ENCODE measurements around the gene MED12L.

The MED12L gene

GRCh38 chr3:151142929-151143328 lies 57.5 kb downstream of the MED12L start:
- no peaks in the 10 kb centered on the region for H3K36me3 ChIP-seq (ENCODE audit: control insufficient read depth in 2 of 2, insufficient read depth in 1 of 2, low read length in 2 of 2)
- TF ChIP-seq ZNF416 (tag by site-specific recombination; IDR thresholded peaks at IDR 0.05) (no peak), EGR2 (tag by site-specific recombination; IDR thresholded peaks at IDR 0.05; ENCODE audit: low read depth) (no peak), ZNF114 (tag by site-specific recombination; IDR thresholded peaks at IDR 0.05) (no peak), ZBTB20 (tag by site-specific recombination; IDR thresholded peaks at IDR 0.05) (no peak), BCL6B (tag by site-specific recombination; IDR thresholded peaks at IDR 0.05) (no peak), ZNF24 (tag by site-specific recombination; IDR thresholded peaks at IDR 0.05) (no peak), YY1 (tag by site-specific recombination; IDR thresholded peaks at IDR 0.05) (no peak), TSHZ1 (tag by site-specific recombination; IDR thresholded peaks at IDR 0.05; ENCODE audit: borderline replicate concordance) (no peak), ZNF561 (tag by site-specific recombination; IDR thresholded peaks at IDR 0.05; ENCODE audit: borderline replicate concordance) (no peak), GFI1B (tag by site-specific recombination; IDR thresholded peaks at IDR 0.05) (no peak), ZBTB6 (tag by site-specific recombination; IDR thresholded peaks at IDR 0.05) (no peak), ZNF155 (tag by site-specific recombination; IDR thresholded peaks at IDR 0.05) (no peak)
- H3K27ac ChIP-seq (ENCODE audit: extremely low read depth, low read depth, low read length), result no peak overlapping the region
- peaks cover 8% of the 10 kb centered on the region for H3K4me1 ChIP-seq (ENCODE audit: control insufficient read depth, insufficient read depth, low read length)
- H3K4me3 ChIP-seq (ENCODE audit: low read depth, low read length), result no peak overlapping the region
- POLR2A ChIA-PET, result no interaction called here
- CTCF ChIA-PET, result interaction anchor here (0.5 to 2.6 kb wide), 10 partner anchors 8 to 1378 kb away, joined by 3 to 10 read pairs (median 4); no protein-coding TSS in a partner anchor
- H3K9me3 ChIP-seq (ENCODE audit: control insufficient read depth, insufficient read depth, low read depth, low read length), result no peaks in the 10 kb centered on the region

GRCh38 chr3:151144016-151144415 lies 58.6 kb downstream of the MED12L start:
- no peak overlapping the region for H3K27ac ChIP-seq (ENCODE audit: extremely low read depth, low read depth, low read length)
- ChIA-PET POLR2A (no interaction called here), CTCF (interaction anchor here (0.7 to 2.6 kb wide), 7 partner anchors 21 to 422 kb away, joined by 3 to 10 read pairs (median 3); no protein-coding TSS in a partner anchor)
- no peaks in the 10 kb centered on the region for H3K9me3 ChIP-seq (ENCODE audit: control insufficient read depth, insufficient read depth, low read depth, low read length)
- TF ChIP-seq ZBTB6 (tag by site-specific recombination; IDR thresholded peaks at IDR 0.05), result no peak
- TF ChIP-seq ZNF580 (tag by site-specific recombination; IDR thresholded peaks at IDR 0.05), result no peak
- no peak for TF ChIP-seq ZNF202 (tag by site-specific recombination; IDR thresholded peaks at IDR 0.05; ENCODE audit: borderline replicate concordance)
- no peak for TF ChIP-seq ZNF626 (tag by site-specific recombination; IDR thresholded peaks at IDR 0.05)
- no peak for TF ChIP-seq SETDB1 (IDR thresholded peaks at IDR 0.05; ENCODE audit: insufficient read length, low read length)
- TF ChIP-seq HOXD13 (CRISPR knock-in tag; IDR thresholded peaks at IDR 0.05; ENCODE audit: borderline replicate concordance), result no peak
- TF ChIP-seq GLIS2 (tag by site-specific recombination; IDR thresholded peaks at IDR 0.05), result no peak
- TF ChIP-seq ZNF416 (tag by site-specific recombination; IDR thresholded peaks at IDR 0.05), result no peak
- TF ChIP-seq ZNF341 (tag by site-specific recombination; IDR thresholded peaks at IDR 0.05; ENCODE audit: low read depth), result no peak
- no peaks in the 10 kb centered on the region for H3K36me3 ChIP-seq (ENCODE audit: control insufficient read depth in 2 of 2, insufficient read depth in 1 of 2, low read length in 2 of 2)
- H3K4me1 ChIP-seq (ENCODE audit: control insufficient read depth, insufficient read depth, low read length), result peaks cover 8% of the 10 kb centered on the region
- no peak overlapping the region for H3K4me3 ChIP-seq (ENCODE audit: low read depth, low read length)

All from HEK293 (cell line).